ENCODE data around the gene FGFR2.

The FGFR2 gene

DNA sequence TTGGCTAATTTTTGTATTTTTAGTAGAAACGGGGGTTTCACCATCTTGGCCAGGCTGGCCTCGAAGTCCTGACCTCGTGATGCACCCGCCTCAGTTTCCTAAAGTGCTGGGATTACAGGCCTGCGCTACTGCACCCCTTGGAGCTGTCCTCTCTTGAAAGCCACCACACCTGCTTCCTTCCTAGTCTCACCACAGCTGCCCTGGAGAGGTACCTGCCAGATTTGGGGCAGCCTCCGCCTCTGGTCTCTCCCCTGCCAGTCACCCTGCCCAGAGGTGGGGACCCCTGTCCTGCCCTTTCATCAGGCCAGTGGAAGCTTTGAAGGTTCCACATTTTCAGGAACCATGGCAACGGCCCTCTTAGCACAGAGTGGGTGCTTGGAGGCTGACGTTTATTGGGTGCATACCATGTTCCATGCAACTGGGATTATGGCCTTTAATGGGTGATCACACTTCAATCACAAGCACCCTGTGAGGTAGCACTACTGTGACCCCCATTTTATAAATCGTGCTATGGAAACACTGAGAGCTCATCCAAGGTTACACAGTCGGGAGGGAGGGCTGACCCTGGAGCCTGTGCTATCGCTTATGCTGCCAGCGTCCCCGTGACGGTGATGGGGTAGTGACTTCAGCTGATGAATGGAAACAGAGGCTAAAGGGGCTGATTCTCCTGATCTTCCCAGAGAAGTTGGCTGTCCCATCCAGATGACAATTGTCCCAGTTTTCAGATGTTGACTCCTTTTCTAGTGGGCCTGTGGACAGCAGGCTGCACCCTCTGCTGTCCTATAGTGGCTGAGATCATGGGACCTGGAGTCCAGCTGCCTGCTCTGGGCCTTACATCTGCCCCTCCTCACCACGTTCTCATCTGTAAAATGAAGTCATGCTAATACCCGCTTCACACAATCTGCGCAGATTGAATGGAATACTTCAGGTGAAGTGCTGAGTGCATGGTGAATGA lies 11.5 kb upstream of the FGFR2 start:
- DNase-seq, result no peak

DNA sequence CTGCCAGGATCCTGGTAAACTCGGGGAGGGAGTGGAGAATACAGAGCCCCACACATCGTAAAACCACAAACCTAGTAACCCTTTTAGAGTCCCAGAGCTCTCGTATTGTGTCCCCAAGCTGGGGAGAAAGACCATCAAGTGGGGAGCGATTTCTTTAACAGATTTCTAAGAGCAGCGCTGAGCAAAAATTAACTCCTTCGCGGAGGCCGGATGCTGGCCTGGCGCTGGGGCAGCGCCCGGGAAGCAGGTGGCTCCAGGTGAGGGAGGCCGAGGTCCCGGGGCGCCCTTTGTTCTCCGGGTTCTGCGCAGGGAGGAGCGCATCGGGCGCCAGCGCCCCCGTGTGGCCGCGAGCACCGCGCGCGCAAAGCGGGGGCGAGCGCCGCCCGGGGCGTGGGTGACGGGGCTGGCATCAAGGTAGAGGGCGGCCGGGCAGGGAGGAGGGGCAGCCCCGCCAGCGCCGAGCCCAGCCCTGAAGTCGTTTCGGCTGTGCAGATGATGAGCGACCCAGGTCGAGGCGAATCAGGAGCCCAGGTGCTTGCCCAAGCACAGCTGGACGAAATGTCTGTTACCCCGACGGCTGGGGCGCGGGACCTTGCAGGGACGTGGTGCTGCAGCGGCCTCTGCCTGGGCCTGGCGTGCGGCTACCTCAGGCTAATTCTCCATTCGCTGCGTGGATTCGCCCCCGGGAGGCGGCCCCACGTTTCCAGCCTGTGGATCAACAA lies 10.4 kb upstream of the FGFR2 start:
- DNase-seq, result no peak

DNA sequence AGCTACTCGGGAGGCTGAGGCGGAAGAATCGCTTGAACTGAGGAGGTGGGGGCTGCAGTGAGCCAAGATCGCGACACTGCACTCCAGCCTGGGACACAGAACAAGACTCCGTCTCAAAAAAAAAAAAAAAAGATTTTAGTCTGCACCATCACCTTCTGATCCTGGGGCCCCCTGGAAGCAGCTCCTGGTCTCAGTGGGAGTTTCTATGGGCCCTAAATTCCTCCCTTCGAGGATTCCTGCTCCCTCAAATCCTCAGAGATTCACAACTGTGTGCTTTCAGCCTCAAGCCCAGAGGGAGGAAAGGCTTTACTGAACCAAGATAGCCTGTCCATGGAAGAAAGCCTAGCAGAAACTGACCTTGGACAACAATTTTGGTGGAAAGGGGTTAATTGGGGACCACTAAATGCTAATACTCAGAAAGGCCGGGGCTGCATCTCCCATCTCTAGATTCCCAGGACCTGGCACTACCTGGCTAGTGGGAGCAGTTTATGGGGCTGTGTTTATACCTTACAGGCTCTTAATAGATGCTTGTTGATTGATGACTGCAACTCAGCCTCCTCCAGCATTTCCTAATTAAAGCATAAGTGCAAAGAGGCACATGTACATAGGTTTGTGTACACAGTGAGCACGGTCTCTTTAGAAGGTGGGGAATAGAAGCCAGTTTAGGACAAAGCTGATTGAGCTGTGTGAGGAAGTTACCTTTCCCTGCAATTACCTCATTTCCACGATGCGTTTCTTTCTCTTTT lies 9.2 kb upstream of the FGFR2 start:
- DNase-seq, result no peak

DNA sequence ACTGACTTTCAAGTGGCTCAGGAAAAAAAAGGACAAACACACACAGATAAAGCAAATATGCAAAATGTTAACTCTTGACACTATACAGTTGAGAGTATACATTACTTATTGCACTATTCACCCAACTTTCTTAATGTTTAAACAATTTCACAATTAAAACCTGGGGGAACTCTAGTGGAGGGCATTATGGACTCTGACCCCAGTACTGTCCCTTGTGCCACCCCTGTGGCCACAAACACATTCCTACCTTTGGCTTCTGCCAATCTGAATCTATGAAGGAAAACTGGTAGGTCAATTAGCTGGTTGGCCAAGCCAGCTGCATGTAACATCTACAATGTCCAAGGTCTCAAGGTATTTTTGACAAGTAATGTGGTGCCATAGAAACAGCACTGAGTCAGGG lies 7.5 kb upstream of the FGFR2 start:
- no peak for DNase-seq

DNA sequence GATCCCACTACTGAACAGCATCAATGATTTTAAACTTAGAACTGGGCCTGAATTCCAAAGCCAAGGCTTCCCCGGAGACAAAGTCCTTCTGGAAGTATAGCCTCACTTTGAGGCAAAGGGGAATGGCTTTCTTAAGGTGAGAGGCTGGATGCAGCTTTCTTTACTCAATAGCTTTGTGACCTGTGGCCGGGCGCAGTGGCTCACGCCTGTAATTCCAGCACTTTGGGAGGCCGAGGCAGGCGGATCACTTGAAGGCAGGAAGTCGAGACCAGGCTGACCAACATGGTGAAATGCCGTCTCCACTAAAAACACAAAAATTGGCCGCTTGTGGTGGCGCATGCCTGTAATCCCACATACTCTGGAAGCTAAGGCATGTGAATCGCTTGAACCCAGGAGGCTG lies 3.2 kb upstream of the FGFR2 start:
- DNase-seq, result no peak

DNA sequence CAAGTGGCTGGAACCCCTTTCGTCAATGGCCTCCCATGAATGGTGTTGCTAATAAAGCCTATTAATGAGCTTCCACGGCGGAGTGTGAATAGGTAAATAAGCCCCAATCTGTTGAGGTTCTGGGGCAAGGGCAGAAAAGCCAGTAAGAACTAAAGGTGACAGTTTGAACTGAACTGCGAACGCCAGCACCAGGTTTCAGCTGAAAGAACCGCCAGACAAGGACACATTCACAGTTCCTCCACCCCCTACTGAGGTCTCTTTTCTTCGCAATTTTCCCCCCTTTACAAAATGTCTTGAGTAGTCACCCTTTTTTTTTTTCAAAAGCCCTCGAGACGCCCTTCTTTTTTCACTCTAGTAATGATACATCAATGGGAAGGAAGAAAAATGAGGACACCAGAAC lies 2.4 kb upstream of the FGFR2 start:
- no peak for DNase-seq

DNA sequence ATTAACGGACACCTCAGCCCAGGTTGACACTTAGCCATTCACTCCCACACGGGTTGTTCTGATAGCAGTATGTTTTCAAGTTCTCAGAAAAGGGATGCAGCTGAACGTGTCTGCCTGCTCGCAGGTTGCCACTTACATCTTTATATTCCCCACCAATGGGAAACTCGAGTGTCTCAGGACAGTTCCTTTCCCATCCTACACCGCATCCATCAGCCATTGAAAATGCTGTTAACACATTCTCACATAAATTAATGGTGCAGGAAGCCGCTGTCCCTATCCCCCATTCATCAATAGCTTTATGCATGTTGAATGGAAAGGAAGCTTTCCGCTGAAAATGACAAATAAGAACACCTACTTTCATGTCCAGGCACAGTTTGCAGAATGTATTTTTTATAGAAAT lies 1.7 kb upstream of the FGFR2 start:
- no peak for DNase-seq

DNA sequence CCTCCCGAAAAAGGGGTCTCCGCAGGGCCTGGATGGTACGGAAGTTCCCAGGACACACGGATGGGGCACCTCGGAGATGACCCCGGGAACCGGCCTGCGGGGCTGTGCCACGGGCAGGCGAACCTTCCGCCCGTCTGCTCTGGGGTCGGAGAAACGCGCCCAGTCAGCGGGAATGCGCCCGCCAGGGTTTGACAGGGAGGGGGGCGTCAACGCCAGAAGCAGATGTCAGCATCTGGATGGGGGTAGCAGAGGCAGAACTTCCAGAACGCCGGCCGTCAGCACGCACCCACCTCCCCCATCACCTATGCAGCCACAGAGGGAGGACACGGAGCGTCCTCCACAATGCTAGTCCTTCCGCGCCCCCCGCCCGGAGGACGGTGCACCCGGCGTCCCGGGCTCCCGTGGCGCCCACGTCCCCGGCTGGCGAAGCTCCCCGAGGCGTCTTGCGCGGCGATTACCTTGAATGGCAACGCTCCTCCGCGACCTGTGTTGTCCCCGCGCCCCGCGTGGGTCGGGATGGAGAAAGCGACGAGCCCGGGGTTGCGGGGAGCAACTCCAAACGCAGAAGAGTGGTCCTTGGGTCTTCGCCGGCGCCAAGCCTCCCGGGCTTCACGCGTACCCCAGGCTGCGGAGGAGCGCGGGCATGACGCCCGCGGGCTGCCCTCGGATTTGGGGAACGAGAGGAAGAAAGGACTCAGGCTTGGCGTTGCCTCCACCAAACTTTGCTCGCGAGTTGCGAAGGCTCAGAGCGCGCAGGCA lies 561 bp downstream of the FGFR2 start:
- no peak for DNase-seq

DNA sequence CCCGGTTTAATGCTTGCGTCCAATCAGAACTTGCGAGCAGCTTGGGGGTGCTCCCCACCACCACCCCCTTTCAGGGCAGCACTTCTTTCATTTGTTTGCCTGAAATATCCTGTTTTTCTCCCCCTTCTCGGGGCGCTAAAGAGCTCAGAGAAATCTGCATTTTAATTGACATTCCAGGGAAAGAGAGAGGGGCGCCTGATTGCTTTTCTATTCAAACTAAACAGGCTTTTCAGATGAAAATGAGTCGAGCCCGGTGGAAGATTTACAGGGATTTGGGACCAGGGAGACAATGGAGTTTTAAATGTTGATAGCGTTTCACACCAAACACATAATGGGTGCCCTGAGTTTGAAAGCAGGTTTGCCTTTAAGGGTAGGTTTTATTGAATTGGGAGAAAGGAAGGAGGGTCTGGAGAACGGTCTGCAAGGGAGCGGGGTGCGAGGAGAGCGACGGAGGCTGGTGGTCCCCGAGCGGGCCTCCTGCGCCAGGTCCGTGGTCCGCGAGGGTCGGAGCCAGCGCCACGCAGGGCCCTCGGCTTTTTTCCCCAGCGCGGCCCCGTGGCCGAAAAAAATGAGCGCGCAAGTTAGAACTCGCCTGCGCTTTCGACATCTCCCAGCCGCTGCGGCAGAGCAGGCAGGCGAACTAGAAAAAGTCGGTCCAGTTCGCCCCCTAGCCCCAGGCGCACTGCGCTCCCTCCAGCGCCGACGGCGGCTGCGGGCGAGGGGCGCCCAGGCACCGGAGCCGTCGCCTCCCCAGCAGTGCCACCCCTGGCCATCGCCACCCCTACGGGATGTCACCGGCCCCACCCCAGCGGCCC lies 1.3 kb downstream of the FGFR2 start:
- no peak for DNase-seq

DNA sequence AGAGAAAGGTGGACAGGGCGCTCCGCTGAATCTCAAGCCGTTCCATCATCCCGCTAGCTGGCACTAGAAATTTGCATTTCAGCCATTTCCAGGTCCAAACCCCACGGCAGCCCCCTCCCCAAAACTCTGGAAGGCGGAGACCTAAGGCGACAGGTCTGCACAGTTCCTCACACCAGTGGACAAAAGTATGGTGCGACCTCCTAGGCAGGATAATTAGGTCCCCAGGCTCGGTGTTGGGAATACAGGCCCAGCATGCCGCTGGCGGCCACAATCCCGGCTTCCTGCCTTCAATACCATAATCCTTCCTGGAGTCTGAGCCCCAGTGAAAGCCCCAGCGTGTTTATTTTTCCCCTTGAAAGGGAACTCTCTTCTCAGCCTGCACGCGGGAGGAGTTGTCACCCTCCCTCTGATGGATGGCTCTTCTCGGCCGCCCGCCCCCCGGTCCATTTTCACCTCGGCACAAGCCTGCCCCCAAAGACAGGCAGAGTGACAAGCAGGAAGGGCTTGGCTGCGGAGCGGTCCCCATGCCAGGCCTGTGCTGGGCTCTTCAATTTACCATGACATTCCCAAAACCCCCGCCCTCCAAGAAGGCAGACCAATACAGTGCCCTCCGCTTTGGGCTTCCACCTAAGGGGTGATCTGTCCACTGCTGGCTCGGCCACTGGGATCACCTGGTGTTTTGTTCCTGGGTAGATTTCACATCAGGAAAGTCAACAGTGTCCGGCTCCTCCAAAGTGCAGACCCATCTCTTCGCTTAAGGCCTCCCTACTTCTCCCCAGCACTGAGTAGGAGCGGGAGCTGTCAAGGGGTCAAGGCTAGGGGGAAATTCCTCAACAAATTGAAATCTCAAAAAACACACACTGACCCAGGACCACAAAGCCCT lies 2.2 kb downstream of the FGFR2 start:
- no peak for DNase-seq

DNA sequence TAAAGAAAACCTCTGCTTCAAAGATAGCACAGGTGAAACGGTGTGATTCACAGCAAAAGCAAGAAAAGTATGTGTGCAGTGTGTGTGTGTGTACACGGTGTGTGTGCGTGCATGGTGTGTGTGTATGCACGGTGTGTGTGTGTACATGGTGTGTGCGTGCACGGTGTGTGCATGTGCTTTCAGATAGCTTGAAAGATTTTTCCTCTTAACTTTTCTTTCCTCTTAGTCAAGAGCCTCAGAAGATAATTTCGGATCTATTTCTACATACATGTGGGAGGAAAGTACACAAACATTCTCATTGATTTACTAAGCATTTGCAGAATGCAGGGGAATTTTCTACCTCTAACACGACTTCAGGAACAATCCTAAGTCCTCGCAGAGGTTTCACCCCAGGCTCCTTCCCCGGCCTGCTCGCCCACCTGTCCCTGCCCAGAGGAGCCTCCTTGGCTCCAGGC lies 2.9 kb downstream of the FGFR2 start:
- no peak for DNase-seq

DNA sequence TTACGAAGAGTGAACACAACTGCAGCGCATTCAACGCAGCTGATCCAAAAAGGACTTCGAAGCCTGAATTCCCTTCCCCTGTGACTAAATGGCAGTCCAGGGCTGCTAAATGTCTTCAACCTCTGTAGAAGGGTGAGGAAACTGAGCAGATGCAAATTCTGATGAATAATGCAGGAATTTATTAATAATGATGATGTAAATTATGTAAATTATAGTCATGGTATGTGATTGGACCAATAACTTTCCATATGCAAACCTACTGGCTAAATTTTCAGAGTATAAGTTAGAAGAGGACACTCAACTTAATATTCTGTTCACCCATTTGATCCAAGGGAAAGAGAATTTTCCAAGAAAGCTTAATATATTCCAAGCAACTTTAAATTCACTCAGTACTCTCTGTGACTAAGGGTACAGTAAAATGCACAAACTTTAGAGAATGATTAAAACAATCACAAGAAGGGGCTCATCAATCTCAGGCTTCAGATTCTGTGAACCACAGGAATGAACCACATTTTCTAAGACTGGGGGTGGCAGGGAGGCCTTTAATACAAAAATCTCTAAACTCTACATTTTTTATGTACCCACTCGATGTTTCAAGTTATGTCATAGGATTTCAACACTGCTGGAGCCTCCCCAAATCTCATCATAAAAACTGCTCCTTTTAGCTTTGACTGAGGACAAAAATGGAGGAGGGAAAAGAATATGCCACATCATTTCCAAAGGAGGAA lies 3.5 kb downstream of the FGFR2 start:
- no peak for DNase-seq

DNA sequence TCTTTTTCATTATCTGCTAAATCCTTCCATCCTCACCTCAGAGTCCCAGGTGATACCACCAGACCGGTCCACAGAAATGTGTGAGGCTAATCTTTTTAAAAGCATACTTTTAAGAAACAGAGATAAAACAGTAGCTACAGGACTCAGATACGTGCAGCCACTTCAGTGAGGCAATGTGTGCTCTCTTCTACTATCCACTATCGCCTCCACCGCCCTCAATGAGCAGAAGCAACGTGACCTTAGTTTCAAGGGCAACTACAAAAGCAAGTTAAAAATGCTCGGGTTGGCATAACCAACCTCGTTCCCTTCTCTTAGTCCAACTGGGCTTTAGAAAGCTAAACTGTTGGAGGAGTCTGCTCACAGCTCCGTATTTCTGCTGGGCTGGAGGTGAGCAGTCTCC lies 4.2 kb downstream of the FGFR2 start:
- DNase-seq, result no peak

DNA sequence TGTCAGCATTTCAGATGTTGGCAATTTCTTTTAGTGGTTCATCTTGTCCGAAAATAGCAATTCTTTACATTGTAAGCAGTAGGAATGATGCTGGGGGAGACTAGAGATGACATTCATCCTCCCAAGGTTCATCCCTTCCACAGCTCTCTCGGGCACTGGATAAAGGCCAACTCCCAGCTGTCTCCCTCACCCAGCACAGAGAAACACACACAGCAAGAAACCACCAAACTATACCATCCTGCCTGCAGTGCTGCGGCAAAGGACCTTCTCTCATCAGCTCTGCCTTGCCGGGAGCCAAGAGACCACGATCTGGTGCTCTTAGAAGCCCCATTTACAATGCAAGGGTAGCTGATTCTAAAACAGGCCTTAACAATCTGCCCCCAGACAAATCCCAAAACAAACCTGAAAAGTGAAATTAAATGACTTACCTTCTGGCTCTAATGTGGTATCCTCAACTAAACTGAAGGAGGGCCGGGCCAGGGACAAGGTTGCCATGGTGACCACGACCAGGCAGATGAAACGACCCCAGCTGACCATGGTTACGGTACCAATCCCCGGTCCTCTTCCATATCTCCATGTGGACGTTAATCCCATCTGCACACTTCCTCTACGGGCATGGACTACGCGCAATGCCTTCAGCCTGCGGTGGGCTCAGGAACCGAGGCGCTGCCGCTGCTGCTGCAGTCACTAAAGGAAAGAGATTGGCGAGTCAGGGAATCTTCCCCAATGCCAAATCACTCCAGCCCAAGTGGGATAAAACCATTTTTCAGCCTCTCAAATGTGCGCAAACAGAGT lies 4.8 kb downstream of the FGFR2 start:
- DNase-seq, result no peak

DNA sequence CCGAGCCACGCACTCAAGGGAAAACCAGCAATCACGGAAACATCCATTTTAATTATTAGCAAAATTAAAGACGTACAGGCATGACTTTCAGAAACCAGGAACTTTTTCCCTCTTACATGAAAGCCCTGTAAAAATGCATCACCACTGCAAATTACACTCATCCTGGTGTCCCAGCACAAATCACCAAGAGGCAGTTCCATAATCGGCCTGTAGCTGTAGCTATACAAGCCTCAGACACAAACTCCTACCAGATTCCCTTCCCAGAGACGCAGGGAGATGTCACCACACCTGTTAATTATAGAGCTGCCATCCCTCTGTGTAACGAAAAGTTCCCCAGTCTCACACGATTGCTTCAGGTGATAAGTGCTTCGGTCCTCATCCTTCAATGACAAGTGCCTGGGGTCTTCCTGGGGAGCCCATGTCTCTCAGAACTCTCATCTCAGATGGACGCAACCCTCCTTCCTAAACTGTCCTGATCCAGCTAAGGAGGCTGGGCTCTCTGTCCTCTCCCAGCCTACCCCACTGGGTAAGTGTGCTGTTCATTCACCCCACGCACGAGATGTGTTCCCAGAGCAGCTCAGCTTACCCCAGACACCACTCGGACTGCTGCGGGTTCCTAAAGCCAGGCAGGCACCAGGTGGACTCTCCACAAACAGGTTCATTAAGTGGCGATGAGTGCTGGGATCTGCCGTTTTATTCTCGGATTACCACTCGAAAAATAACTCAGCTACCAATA lies 5.9 kb downstream of the FGFR2 start:
- no peak for DNase-seq

DNA sequence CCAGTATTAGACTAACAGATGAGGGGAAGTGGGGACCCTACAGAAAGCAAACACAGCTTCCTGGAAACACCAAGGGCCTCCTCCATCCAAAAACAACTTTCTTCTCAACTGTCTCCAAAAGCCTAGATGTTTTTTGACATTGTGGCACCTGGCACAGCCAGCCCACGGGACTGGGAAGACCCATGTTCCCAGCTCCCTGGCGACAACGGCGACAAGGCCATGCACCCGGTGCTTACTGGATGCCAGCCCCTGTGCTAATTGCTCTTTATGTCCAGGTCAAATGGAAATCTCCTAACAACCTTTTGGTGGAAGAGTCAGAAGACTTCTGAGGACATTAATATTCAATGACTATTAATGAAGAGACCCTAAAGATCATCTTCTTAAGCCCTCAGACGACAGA lies 7.1 kb downstream of the FGFR2 start:
- DNase-seq, result no peak

DNA sequence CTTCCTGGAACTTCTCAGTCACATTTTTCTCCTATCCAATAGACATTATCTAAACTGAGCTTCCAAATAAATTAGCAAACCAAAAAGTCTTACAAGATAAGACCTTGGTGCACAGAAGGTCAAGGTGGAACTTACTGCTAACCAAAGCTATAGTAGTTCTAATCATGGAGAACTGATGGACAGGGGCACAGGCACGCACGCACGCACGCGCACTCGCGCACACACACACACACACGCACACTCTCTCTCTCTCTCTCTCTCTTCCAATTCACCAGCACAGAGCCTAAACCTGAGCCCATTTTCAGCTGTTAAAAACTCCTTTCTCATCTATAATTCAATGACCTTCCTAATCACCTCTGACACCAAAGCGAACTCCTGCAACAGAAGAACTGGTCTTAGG lies 7.5 kb downstream of the FGFR2 start:
- no peak for DNase-seq

DNA sequence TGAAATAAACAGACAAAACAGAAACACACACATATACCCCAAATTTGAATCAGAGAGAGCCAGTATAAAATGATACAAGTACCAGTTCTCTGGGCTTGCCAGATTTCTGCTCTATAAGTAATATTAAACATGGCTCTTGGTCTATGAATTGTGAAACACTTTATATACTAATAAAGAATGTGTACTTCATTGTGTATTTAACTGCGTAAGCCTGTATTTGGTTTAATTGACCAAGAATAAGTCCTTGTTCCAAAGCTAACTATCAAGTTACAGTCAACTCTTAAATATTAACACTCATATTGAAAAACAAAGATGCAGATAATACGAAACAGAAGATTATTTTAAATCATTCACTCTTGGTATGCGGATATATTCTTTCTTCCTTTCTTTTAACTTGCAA lies 8.7 kb downstream of the FGFR2 start:
- DNase-seq, result no peak

Measured in CD4-positive, alpha-beta T cell treated with Interleukin-4 for 4 hours (primary cell).